HG03095 (cell line): Measurements from ENCODE around the gene NKX1-1.

Experiments
- ATAC-seq: cut with Tn5 transposase; IDR thresholded peaks from one replicate; pipeline ENCODE4 v1.9.1; 2021; ENCODE audit warnings: moderate library complexity; ENCODE audit not compliant: unreplicated experiment

Gene NKX1-1

DNA sequence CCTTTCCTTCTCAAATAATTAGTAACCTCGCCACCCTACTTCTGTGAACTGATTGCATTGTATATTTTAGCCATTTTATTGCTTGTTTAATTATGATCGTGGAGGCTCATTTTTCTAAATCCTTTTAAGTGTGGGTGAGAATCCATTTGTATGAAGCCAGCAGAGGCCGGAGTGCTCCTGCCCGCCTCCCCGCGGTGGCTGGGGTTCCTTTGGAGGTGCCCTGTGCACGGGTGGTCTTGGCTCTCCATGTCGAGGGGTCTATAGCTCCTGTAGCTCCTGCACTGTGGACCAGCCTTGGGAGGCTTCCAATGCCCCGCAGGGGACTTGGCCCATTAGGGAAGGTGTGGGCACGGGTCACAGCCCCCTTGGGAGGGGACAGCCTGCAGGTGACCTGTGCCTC, 44.2 kb downstream of the NKX1-1 start:
- no peak for ATAC-seq

DNA sequence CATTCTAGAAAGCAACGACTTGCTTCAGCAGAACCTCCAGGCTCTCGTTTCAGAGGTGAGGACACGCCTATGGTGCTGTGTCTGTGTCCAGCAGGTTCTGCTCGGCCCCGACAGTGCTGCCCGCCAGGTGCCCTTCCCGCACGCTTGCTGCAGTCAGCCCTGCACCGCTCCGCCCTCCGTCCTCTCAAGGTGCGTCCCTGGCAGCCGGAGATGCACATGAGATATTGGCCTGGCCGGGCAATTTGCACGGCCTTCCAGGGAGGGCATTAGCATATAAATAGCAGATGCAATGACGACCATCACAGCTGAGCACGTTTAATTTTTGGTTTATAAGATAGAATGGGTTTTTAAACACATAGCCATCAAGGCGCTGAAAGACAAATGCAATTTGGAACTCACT, 44.8 kb downstream of the NKX1-1 start:
- ATAC-seq: no peak

DNA sequence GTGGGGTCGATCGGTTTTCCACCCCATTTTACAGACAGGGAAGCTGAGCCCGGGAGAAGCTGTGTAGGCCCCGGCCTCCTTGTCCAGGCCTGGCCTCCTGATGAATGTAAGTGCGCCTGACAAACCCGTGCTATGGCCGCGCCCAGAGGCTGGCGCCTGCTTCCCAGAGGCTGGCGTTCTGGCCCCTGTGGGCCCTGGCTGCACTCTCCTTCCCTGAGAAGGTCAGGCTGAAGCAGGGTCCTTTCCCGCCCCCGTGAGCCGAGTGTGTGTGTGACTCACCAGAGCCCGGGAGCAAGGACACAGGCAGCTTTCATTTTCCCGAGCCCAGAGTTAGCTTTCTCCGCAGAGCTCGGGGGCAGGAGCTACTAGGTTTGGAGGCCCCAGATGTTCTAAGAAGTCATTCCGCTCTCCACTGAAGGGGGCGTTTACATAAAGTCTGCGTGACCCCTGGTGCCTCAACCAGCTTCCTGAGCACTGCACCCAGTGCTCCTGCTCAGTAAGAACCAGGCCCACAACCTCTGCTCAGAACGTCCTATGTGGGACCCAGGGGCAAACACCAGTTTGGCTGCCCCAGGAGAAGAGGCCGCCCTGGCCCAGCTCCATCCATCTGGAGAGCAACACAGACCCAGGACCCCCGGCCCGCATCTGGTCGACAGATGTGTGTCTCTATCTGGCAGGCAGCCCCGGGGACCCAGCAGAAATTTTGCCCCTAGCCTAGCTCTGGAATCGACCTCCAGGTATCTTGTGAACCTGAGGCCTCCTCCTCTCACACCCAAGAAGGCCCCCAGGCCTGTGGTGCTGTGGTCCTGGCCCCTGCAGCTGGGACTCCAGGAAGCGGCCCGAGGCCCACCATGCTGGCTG, 45.6 kb downstream of the NKX1-1 start:
- no peak for ATAC-seq

DNA sequence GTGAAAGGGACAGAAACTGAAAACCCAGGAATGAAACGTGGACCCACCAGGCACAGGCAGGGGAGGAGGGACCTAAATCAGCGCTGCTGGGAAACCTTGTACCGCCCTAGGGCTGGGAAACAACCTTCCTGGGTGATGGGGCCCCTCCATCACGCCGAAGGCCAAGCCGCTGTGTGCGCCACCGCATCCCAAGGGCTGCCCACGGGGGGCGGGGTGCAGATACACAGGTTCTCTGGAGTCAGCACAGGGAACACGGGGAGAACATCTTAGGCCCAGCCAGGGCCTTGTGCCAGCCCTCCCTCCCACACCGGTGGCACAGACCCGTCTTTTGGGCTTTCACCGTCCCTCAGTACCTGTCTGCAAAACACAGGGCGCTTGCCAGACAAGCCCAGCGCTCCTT, 46.3 kb downstream of the NKX1-1 start:
- no peak for ATAC-seq

DNA sequence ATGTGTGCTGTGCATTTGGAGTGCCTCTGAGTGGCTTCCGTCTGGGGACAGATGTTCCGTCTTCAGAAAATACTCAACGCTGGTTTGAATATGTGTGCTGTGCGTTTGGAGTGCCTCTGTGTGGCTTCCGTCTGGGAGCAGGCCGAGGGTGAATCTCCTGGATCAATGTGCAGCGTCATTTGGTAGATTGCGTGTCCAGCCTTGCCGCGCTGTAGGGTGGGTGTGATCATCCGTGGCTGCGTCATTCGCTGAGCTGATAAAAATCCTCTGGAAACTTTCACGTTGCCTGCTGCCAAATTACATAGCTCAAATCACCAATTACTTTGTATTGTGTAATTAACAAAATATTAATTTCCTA, 47.1 kb downstream of the NKX1-1 start:
- ATAC-seq: no peak

DNA sequence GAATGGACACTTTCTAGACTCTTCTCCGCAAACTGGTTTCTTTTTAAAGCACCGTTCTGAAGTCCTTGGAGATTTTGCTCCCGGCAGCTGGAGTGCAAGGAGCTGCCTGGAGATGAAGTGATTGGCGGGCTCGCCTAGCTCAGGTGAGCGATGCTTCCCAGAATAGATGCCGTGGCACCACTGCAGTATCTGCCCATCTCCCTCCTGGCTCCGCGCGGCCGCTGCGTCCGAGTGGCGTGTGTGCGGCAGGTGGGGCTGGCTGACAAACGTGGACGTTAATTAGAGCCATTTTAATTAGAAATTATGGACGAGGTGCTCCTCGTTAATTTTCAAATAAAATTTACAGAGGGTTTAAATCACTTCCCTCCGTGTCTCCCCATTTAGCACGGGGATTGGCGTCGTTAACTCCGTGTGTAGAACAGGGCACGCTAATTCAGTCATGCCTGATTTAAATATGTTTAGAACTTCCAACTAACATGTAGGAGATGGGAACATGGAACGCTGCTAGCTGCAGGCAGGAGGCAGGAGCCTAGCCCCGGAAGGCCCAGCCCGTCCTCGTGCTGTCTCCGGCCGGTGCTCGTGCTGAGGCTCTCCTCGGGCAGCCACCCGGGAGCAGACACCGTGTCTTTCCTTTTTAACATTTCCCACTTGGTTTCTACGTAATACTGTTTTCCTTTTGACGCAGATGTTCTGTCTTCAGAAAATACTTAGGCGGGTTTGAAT, 47.7 kb downstream of the NKX1-1 start:
- ATAC-seq: no peak

DNA sequence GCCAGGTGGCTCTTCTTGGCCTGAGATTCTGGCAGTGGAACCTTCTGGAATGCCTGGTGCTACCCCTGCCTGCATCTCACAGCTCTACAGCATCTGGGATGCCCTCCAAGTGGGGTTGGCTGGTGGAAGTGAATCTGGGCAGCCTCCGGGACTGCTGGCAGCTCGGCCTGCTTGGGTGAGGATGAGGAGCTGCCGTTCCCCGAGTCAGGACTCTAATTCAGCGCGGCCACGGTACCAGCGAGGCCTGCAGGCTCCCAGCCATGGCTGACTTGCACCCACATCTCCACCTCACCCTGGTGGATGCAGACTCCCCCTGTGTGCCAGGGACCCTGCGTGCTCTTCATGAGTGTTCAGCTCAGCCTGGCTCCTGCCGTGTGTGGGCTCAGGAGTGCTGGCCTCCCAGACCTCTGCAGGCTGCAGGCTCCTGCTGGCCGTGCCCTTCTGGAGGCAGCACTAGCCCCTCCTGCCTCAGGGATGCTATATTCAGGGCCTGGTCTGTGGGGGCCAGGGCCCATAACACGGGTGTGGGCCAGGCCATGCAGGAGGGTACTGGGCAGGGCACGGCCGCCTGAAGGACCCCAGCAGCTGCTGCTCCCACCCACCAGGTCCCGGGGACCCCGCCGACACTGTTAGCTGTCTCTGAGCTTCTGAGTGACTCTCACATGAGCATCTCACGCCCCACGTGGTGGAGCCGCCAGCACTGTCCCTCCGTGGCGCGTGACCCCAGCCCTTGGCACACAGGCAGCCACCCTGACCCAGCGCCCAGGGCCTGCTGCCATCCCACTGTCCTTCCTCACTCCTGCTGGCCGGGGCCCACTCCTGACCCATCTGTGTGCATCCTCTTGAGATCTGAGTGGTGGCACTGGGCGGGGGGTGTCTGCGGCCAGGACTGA, 48.6 kb downstream of the NKX1-1 start:
- no peak for ATAC-seq

DNA sequence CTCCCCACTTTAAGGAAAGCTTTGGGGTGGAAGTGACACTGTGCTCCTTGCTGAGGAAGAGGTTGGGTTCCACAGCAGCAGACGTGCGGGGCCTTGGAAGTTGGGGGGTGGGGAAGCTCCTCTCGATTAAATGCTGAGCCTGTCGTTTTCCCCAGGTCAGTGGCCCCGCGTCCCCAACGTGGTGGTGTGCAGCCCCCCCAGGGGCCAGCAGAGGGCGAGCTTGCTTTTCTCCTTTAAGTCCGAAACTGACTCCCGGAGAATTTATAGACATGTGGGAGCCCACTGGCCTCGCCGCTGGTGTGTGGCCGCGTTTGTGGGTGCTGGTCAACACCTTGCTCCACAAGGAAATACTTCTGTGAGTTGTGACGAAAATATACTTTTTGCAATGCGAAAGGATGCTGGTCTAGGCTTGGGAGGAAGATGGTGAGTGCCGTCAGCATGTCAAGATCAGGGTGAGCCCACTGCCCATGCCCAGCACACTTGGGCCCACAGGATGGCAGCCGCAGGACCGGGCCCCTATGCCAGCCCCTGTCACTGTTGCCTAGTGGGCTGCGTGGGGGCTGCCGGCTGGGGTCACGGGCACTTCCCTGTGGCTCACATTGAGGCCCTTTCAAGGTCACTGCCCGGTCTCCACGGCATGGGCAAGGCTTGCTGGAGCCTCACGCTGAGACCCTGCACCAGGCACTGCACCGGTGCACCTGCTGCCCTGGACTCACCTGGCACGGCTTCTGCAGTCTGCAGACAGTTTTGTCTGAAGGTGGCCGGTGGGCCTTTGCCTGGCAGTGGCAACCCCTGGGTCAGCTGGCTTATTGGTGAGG, 49.9 kb downstream of the NKX1-1 start:
- ATAC-seq: no peak

DNA sequence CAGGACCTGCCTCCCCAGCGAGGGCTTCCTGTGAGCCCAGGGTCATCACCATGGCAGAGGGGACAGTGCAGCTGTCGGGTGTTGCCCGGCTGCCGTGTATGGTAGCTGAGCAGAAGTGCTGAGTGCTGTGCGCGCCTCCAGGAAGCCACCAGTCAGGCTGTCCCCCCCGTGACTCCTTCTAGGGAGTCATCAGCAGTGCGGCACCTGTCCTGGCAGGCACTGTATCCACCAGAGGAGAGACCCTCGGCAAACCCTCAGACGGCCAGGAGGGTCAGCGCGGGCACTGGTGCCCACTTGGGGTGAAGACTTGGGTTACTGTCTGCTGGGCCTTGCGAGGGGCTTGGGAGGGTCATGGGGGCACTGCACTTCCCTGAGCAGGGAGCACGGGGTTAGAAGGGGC, 50.9 kb downstream of the NKX1-1 start:
- no peak for ATAC-seq

DNA sequence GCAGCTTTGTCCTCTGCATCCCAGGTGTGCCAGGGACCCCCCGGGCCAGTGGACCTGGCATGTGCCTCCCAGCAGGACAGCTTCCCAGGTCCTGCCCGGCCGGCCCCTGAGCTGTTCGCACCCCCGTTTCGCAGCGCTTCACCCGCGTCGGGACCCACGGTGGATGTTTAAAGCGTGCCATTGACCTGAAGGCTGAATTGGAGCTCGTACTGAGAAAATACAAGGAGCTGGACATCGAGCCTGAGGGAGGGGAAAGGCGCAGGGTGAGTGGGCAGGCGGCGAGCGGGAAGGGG, 51.3 kb downstream of the NKX1-1 start:
- ATAC-seq: no peak

DNA sequence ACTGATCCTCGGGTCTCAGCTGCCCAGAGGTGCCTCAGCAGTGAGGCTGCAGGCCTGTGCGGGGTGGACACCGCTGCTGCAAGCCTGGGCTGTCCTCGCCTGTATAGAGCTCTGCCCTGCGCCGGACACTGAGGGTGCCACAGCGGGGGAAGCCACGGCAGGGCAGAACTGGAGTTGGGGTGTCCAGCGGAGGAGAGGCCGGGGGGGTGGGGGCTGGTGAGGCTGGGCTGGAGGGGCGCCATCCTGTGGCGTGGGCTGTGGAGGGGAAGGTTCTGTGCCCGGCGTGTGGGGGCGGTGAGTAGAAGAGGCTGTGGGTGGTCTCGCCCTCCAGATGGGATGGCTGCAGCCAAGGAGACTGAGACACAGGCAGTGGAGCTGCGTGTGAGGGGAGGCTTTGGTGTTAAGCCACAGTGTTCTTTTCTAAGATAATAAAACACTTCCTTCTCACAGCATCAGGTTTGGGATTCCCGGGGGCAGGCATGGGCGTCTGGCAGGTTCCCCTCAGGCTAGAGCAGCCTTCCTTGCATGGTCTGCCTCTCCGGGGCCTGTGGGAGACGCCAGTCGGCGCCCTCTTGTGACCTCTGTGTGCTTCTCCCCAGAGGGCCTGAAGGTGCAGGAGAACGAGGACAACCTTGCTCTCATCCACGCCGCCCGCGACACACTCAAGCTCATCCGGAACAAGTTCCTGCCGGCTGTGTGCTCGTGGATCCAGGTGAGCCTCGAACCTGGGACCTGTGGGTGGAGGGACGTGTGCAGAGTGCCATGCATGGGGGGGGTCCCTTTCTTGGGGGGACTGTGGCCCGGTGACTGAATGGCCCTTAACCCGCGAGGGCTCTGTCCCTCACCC, 51.9 kb downstream of the NKX1-1 start:
- ATAC-seq: no peak

DNA sequence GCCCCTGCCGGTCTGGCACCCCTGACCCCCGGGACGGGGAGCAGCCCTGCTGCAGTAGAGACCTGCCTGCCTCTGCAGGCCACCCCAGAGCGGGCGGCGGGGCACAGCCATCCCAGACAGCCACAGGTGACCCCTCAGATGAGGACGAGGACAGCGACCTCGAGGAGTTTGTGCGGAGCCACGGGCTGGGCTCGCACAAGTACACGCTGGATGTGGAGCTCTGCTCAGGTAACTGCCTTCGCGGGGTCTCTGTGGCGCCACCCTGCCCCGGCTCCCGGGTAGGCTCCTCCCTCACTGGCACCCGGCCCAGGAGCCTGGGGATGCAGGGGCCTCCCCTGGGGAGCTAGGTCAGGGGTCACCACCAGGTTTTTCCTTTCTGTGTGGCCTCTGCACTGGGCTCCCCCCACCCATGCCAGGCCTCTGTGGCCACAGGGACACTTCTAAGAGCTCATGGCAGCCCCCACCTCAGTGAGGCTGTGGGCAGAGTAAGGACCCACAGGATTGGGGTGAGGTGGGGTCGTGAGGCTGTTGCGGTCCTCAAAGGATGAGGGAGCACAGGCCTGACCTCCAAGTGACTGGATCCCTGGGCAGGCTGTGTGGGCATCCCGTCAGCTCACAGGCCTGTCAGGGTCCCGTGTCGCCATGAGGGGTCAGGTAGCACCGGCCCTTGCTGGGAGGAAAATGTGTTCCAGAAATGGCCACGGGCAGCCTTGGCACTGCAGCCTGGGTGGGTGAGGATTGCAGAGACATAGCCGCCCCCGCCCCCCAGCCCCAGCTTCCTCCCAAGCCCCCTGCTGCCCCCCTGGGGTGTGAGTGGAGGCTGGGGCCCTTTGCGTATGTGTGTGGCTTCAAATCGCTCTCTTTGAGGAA, 52.8 kb downstream of the NKX1-1 start:
- ATAC-seq: no peak
